WTC11 (cell line): ENCODE measurements around the gene C17orf50. TPM values are rescaled to one million over a fixed set of nuclear protein-coding genes. Genes with fewer than 3 reads are reported as not detected.

Experiments used
- ATAC-seq: fragments of 200-7000 bp; cut with Tn5 transposase; 2 replicates; pipeline ENCODE4 v1.10.0; 2021; ENCODE audit warnings: mild to moderate bottlenecking, moderate library complexity
- CTCF ChIA-PET: fragments of 300-600 bp; sonication (Branson Sonifier 250); formaldehyde crosslinking; loops from one replicate; lab custom pipeline; 2021; ENCODE audit warnings: antibody characterized with exemption; lab: Charles Lee
- POLR2A ChIA-PET: fragments of 350-600 bp; sonication (Branson Sonifier 250); formaldehyde crosslinking; loops from one replicate; lab custom pipeline; 2021; ENCODE audit warnings: antibody characterized with exemption; lab: Charles Lee
- DNase-seq: peaks from one replicate; pipeline ENCODE4 v3.0.0; 2021; ENCODE audit warnings: low spot score
- H3K27ac Mint-ChIP-seq: 2 replicates; pipeline ENCODE4 v1.8.0; 2021; ENCODE audit warnings: mixed read lengths
- H3K27me3 Mint-ChIP-seq: 2 replicates; pipeline ENCODE4 v1.8.0; 2021; ENCODE audit warnings: low read depth, mild to moderate bottlenecking, moderate library complexity, mixed read lengths
- H3K36me3 Mint-ChIP-seq: 2 replicates; pipeline ENCODE4 v1.8.0; 2021; ENCODE audit warnings: mixed read lengths
- H3K4me1 Mint-ChIP-seq: 2 replicates; pipeline ENCODE4 v1.8.0; 2022; ENCODE audit warnings: mixed read lengths
- H3K4me3 Mint-ChIP-seq: 2 replicates; pipeline ENCODE4 v1.8.0; 2021; ENCODE audit warnings: mild to moderate bottlenecking, moderate library complexity, mixed read lengths
- H3K9me3 Mint-ChIP-seq: 2 replicates; pipeline ENCODE4 v1.8.0; 2021; ENCODE audit warnings: mixed read lengths
- ATF2 ChIP-seq: sonication (generic); formaldehyde crosslinking; IDR thresholded peaks from 2 replicates; pipeline ENCODE4 v1.8.1; 2022; ENCODE audit warnings: low read depth, missing genetic modification reagents, borderline replicate concordance
- ATF3 ChIP-seq: sonication (generic); formaldehyde crosslinking; conservative IDR thresholded peaks from 2 replicates; pipeline ENCODE4 v1.8.1; 2022; ENCODE audit warnings: mild to moderate bottlenecking, missing genetic modification reagents
- CDX4 ChIP-seq: fragments of 250-450 bp; sonication (Bioruptor Pico); IDR thresholded peaks from 2 replicates; pipeline ENCODE4 v1.9.0; 2021; ENCODE audit warnings: moderate library complexity, mild to moderate bottlenecking, inconsistent platforms, borderline replicate concordance
- E2F4 ChIP-seq: sonication (generic); formaldehyde crosslinking; IDR thresholded peaks from 2 replicates; pipeline ENCODE4 v1.8.1; 2022; ENCODE audit warnings: low read depth, mild to moderate bottlenecking, moderate library complexity, missing genetic modification reagents, borderline replicate concordance
- EMX1 ChIP-seq: fragments of 250-450 bp; sonication (Bioruptor Pico); IDR thresholded peaks from 2 replicates; pipeline ENCODE4 v1.8.0; 2021; ENCODE audit warnings: mild to moderate bottlenecking
- GABPB1 ChIP-seq: sonication (generic); formaldehyde crosslinking; IDR thresholded peaks from 2 replicates; pipeline ENCODE4 v1.8.1; 2023; ENCODE audit warnings: mild to moderate bottlenecking, missing genetic modification reagents
- GRHL2 ChIP-seq: fragments of 250-450 bp; sonication (Bioruptor Pico); IDR thresholded peaks from 2 replicates; pipeline ENCODE4 v1.8.0; 2022; ENCODE audit warnings: mild to moderate bottlenecking, moderate library complexity; ENCODE audit not compliant: insufficient replicate concordance, severe bottlenecking
- GTF2I ChIP-seq: fragments of 250-450 bp; sonication (Bioruptor Pico); conservative IDR thresholded peaks from 2 replicates; pipeline ENCODE4 v1.4.0; 2021; ENCODE audit warnings: mild to moderate bottlenecking
- JAZF1 ChIP-seq: fragments of 250-450 bp; sonication (Bioruptor Pico); IDR thresholded peaks from 2 replicates; pipeline ENCODE4 v1.9.0; 2021; ENCODE audit warnings: moderate library complexity, mild to moderate bottlenecking, inconsistent platforms
- NFE2L1 ChIP-seq: sonication (generic); formaldehyde crosslinking; IDR thresholded peaks from 2 replicates; pipeline ENCODE4 v1.8.1; 2023; ENCODE audit warnings: missing genetic modification reagents
- NFYB ChIP-seq: sonication (generic); formaldehyde crosslinking; conservative IDR thresholded peaks from 2 replicates; pipeline ENCODE4 v1.8.0; 2022; ENCODE audit warnings: low read depth, missing genetic modification reagents
- NR1H2 ChIP-seq: sonication (generic); formaldehyde crosslinking; IDR thresholded peaks from 2 replicates; pipeline ENCODE4 v1.9.0; 2021; ENCODE audit warnings: mild to moderate bottlenecking, moderate library complexity, missing genetic modification reagents
- PRRX2 ChIP-seq: fragments of 250-450 bp; sonication (Bioruptor Pico); IDR thresholded peaks from 2 replicates; pipeline ENCODE4 v1.8.0; 2021; ENCODE audit warnings: mild to moderate bottlenecking
- RORB ChIP-seq: fragments of 250-450 bp; sonication (Bioruptor Pico); IDR thresholded peaks from 2 replicates; pipeline ENCODE4 v1.9.0; 2021; ENCODE audit warnings: mild to moderate bottlenecking
- SP1 ChIP-seq: sonication (generic); formaldehyde crosslinking; conservative IDR thresholded peaks from 2 replicates; pipeline ENCODE4 v1.8.1; 2022; ENCODE audit warnings: missing genetic modification reagents
- TEAD1 ChIP-seq: sonication (generic); formaldehyde crosslinking; IDR thresholded peaks from 2 replicates; pipeline ENCODE4 v1.8.0; 2022; ENCODE audit warnings: mild to moderate bottlenecking, missing genetic modification reagents
- USF2 ChIP-seq: sonication (generic); formaldehyde crosslinking; IDR thresholded peaks from 2 replicates; pipeline ENCODE4 v1.8.1; 2023; ENCODE audit warnings: mild to moderate bottlenecking, missing genetic modification reagents, moderate library complexity
- ZBTB43 ChIP-seq: sonication (generic); formaldehyde crosslinking; IDR thresholded peaks from 2 replicates; pipeline ENCODE4 v1.8.1; 2023; ENCODE audit warnings: mild to moderate bottlenecking, missing genetic modification reagents
- ZNF138 ChIP-seq: sonication (generic); formaldehyde crosslinking; conservative IDR thresholded peaks from 2 replicates; pipeline ENCODE4 v1.8.1; 2022; ENCODE audit warnings: mild to moderate bottlenecking, moderate library complexity, missing genetic modification reagents
- ZNF416 ChIP-seq: fragments of 250-450 bp; sonication (Bioruptor Pico); IDR thresholded peaks from 2 replicates; pipeline ENCODE4 v1.9.0; 2021; ENCODE audit warnings: mild to moderate bottlenecking, inconsistent platforms
- ZNF512 ChIP-seq: sonication (generic); formaldehyde crosslinking; IDR thresholded peaks from 2 replicates; pipeline ENCODE4 v1.8.1; 2022; ENCODE audit warnings: missing genetic modification reagents, borderline replicate concordance
- total RNA-seq: library from RNA; stranded (reverse); gene quantifications from 3 replicates; pipeline ENCODE4 v1.2.3, GENCODE V29; 2021

Gene C17orf50
- total RNA-seq, 1 experiment from 2014 or later, result 0.35 TPM

- TF ChIP-seq ATF2, result no peak
These were observed 37.2 kb downstream of the C17orf50 start (continued) for GRCh38 chr17:35797918-35798317.

GRCh38 chr17:35799942-35800341 is 39.3 kb downstream of the C17orf50 start:
- ATAC-seq (no peak), DNase-seq (no peak)
- H3K4me1 Mint-ChIP-seq, result peaks cover 2% of the 10 kb centered on the region; the same call in 1 of the 2 replicates
- ChIA-PET CTCF (interaction anchor here (0.9 to 1.6 kb wide), 3 partner anchors 8 to 36 kb away, joined by 3 to 8 read pairs (median 4); no protein-coding TSS in a partner anchor), POLR2A (no interaction called here)
- no peaks in the 10 kb centered on the region for H3K9me3 Mint-ChIP-seq
- TF ChIP-seq E2F4 (CRISPR knock-in tag) (no peak), USF2 (CRISPR knock-in tag) (no peak), ZBTB43 (CRISPR knock-in tag) (no peak), EMX1 (CRISPR knock-in tag) (no peak), TEAD1 (no peak), RORB (CRISPR knock-in tag) (no peak), ATF3 (no peak), NR1H2 (CRISPR knock-in tag) (no peak), ZNF512 (no peak), ZNF416 (no peak), GTF2I (no peak), ZNF138 (no peak), NFYB (CRISPR knock-in tag) (no peak)
- H3K27me3 Mint-ChIP-seq, result peaks cover 47% of the 10 kb centered on the region
- no peak overlapping the region for H3K27ac Mint-ChIP-seq
- no peaks in the 10 kb centered on the region for H3K36me3 Mint-ChIP-seq
- no peak overlapping the region for H3K4me3 Mint-ChIP-seq

- no peak for ATAC-seq
- TF ChIP-seq PRRX2 (no peak), JAZF1 (CRISPR knock-in tag) (no peak), GRHL2 (CRISPR knock-in tag) (no peak), SP1 (CRISPR knock-in tag) (no peak), GABPB1 (CRISPR knock-in tag) (no peak), E2F4 (CRISPR knock-in tag) (no peak), NFE2L1 (CRISPR knock-in tag) (no peak), CDX4 (CRISPR knock-in tag) (no peak)
- TF ChIP-seq, all 79 proteins: peak for 0
- no peak overlapping the region for H3K4me3 Mint-ChIP-seq
- H3K27me3 Mint-ChIP-seq, result peaks cover 31% of the 10 kb centered on the region
- POLR2A ChIA-PET, result no interaction called here
- no peaks in the 10 kb centered on the region for H3K9me3 Mint-ChIP-seq
- peaks cover 3% of the 10 kb centered on the region; the same call in 1 of the 2 replicates for H3K4me1 Mint-ChIP-seq
- DNase-seq, result no peak
- H3K27ac Mint-ChIP-seq, result no peak overlapping the region
- H3K36me3 Mint-ChIP-seq, result no peaks in the 10 kb centered on the region
- CTCF ChIA-PET, result interaction anchor here (1.4 kb wide), 1 partner anchor 38 kb away, joined by 11 read pairs; no protein-coding TSS in a partner anchor
These were observed 41.0 kb downstream of the C17orf50 start for GRCh38 chr17:35801583-35802224.
